ENCODE measurements around the gene TLK2.

GRCh38 chr17:62596662-62597061 lies 118.0 kb downstream of the TLK2 start:
- no peak for TF ChIP-seq CTCF (IDR thresholded peaks at IDR 0.05; ENCODE audit: borderline replicate concordance, extremely low read depth, low read length, poor library complexity, severe bottlenecking)
- TF ChIP-seq EZH2 (IDR thresholded peaks at IDR 0.05; ENCODE audit: borderline replicate concordance, low read depth, low read length, severe bottlenecking), result no peak
